H1 (cell line): ENCODE results near the gene FAM120B. TPM values are rescaled to one million over a fixed set of nuclear protein-coding genes. Genes with fewer than 3 reads are reported as not detected.

Source experiments
- CTBP2 ChIP-seq: IDR thresholded peaks from 2 replicates; pipeline ENCODE4 v1.7.0; 2011; ENCODE audit warnings: borderline replicate concordance, mild to moderate bottlenecking, moderate library complexity, mixed read lengths, low read length; ENCODE audit not compliant: insufficient read depth, insufficient read length
- KDM5A ChIP-seq: fragments of 200-600 bp; IDR thresholded peaks from 2 replicates; pipeline ENCODE4 v1.7.1; 2012; ENCODE audit warnings: mild to moderate bottlenecking, low read length, inconsistent platforms, mixed read lengths
- polyA plus RNA-seq, 7 experiments: library from polyadenylated mRNA; depleted of rRNA in 3 of 7; stranded (reverse) in 5 of 7; unstranded in 2 of 7; fragments of >200 nt in 5 of 7; fragments of 200-250 nt in 2 of 7; gene quantifications; 1 replicate in 5 of 7; 2 replicates in 1 of 7; 4 replicates in 1 of 7; pipeline versions ENCODE4 v1.2.1 to v1.2.3, GENCODE V29; 2011 to 2013; ENCODE audit warnings: missing spikeins in 2 of 7, mixed read lengths in 2 of 7
- total RNA-seq: library from RNA; stranded (reverse); fragmentation: NEBNext Ultra II Directional; extraction: Animal tissue kit (Norgen Biotek cat#: 25700); gene quantifications from 2 replicates; pipeline ENCODE4 v1.2.1, GENCODE V29; 2021

The FAM120B gene
- total and polyA plus RNA-seq, 2 of the 8 experiments (the other 6 are each of a cell fraction or from before 2014, with no cell fraction given) = 5.1 to 12.5 TPM

GRCh38 chr6:170278743-170279094, 27.8 kb upstream of the FAM120B start (continued):
- TF ChIP-seq CTBP2 (no peak), KDM5A (no peak)
